Keratinocyte (primary cell): Measurements from ENCODE around the gene ECM2. TPM values are rescaled to one million over a fixed set of nuclear protein-coding genes. Genes with fewer than 3 reads are reported as not detected.

ENCODE experiments used
- DNase-seq: peaks from one replicate; pipeline ENCODE4 v3.0.0-alpha.2; 2011; ENCODE audit warnings: low read depth, missing footprints, low spot score
- FAIRE-seq: peaks from 2 replicates; lab custom pipeline; 2011; peaks lifted over from hg19 to GRCh38; lab: Jason Lieb, UNC
- H2AFZ ChIP-seq: 2 replicates; pipeline ENCODE4 v1.6.0; 2012; ENCODE audit warnings: low read length, control low read depth, inconsistent platforms; ENCODE audit not compliant: control insufficient read depth
- H3K27ac ChIP-seq: 2 replicates; pipeline ENCODE4 v1.5.1; 2011; ENCODE audit warnings: low read length; ENCODE audit not compliant: control insufficient read depth, insufficient read depth
- H3K27me3 ChIP-seq: 3 replicates; pipeline ENCODE4 v1.6.0; 2011; ENCODE audit warnings: low read length; ENCODE audit not compliant: control insufficient read depth, insufficient read depth; ENCODE audit errors: extremely low read depth
- H3K36me3 ChIP-seq, 2 experiments: 2 replicates in 1 of 2; 3 replicates in 1 of 2; pipeline ENCODE4 v1.5.1; 2011; ENCODE audit warnings: low read length in 2 of 2, mild to moderate bottlenecking in 1 of 2; ENCODE audit not compliant: control insufficient read depth in 2 of 2, insufficient read depth in 2 of 2; ENCODE audit errors: extremely low read depth in 1 of 2
- H3K4me1 ChIP-seq: 3 replicates; pipeline ENCODE4 v1.5.1; 2011; ENCODE audit warnings: low read length; ENCODE audit not compliant: control insufficient read depth, insufficient read depth; ENCODE audit errors: extremely low read depth
- H3K4me2 ChIP-seq: 3 replicates; pipeline ENCODE4 v1.6.0; 2011; ENCODE audit warnings: low read depth, low read length; ENCODE audit not compliant: control insufficient read depth, insufficient read depth; ENCODE audit errors: extremely low read depth
- H3K4me3 ChIP-seq, 3 experiments: fragments of 200-600 bp in 1 of 3; sonication (generic) in 1 of 3; 2 replicates in 2 of 3; 3 replicates in 1 of 3; pipeline ENCODE4 v1.5.1; 2011 to 2016; ENCODE audit warnings: low read length in 3 of 3, mild to moderate bottlenecking in 3 of 3, control low read depth in 2 of 3, inconsistent platforms in 1 of 3, low read depth in 1 of 3, mixed read lengths in 1 of 3, mixed run types in 1 of 3, moderate library complexity in 1 of 3; ENCODE audit not compliant: control insufficient read depth in 2 of 3, insufficient read depth in 2 of 3; ENCODE audit errors: extremely low read depth in 1 of 3
- H3K79me2 ChIP-seq: 2 replicates; pipeline ENCODE4 v1.6.0; 2012; ENCODE audit warnings: low read length; ENCODE audit not compliant: control insufficient read depth, insufficient read depth
- H3K9ac ChIP-seq: 3 replicates; pipeline ENCODE4 v1.6.0; 2011; ENCODE audit warnings: low read length; ENCODE audit not compliant: control insufficient read depth, insufficient read depth; ENCODE audit errors: extremely low read depth
- H3K9me1 ChIP-seq: 3 replicates; pipeline ENCODE4 v1.6.0; 2011; ENCODE audit warnings: low read length; ENCODE audit not compliant: control insufficient read depth, insufficient read depth; ENCODE audit errors: extremely low read depth
- H3K9me3 ChIP-seq: 2 replicates; pipeline ENCODE4 v1.5.1; 2012; ENCODE audit warnings: low read depth, low read length; ENCODE audit not compliant: control insufficient read depth
- H4K20me1 ChIP-seq: 3 replicates; pipeline ENCODE4 v1.6.0; 2011; ENCODE audit warnings: low read length; ENCODE audit not compliant: control insufficient read depth, insufficient read depth; ENCODE audit errors: extremely low read depth
- EZH2 ChIP-seq: IDR thresholded peaks from one replicate; pipeline ENCODE4 v1.6.1; 2012; ENCODE audit warnings: inconsistent platforms, mild to moderate bottlenecking, low read length, moderate library complexity
- dilution Hi-C: fragments of 300-500 bp; cut with MboI; formaldehyde crosslinking; loops from one replicate; pipeline ENCODE4 v1.7.0; 2020; ENCODE audit warnings: low sequenced_read_pairs; ENCODE audit not compliant: extremely low pct_ligation_motif_present
- polyA plus RNA-seq, 5 experiments: library from polyadenylated mRNA; depleted of rRNA in 3 of 5; stranded (reverse) in 3 of 5; stranded (forward) in 1 of 5; unstranded in 1 of 5; fragments of >200 nt; gene quantifications; 1 replicate in 1 of 5; 2 replicates in 3 of 5; 3 replicates in 1 of 5; pipeline versions ENCODE4 v1.2.1 to v1.2.3, GENCODE V29; 2011 to 2012; ENCODE audit warnings: missing spikeins in 2 of 5, low read depth in 1 of 5, low replicate concordance in 1 of 5
- small RNA-seq, 3 experiments: library from RNA; depleted of rRNA; stranded (forward); fragments of <200 nt; gene quantifications; one replicate each; pipeline ENCODE3, GENCODE V24; 2012; ENCODE audit warnings: low read depth in 3 of 3, low replicate concordance in 1 of 3; ENCODE audit not compliant: insufficient read length in 3 of 3
- TF ChIP-seq, protein P1 (sequence below), 3 experiments: IDR thresholded peaks in 1 of 3; conservative IDR thresholded peaks in 1 of 3; optimal IDR thresholded peaks in 1 of 3; 2 replicates in 2 of 3; 3 replicates in 1 of 3; pipeline versions ENCODE3 to v1.5.1; 2011; ENCODE audit warnings: low read length in 3 of 3, mild to moderate bottlenecking in 3 of 3, moderate library complexity in 2 of 3, control low read depth in 1 of 3, inconsistent platforms in 1 of 3; ENCODE audit not compliant: insufficient read depth in 2 of 3; ENCODE audit errors: extremely low read depth in 1 of 3

Gene ECM2
- polyA plus RNA-seq, 1 donor (not counting 4 experiments of a cell fraction or from before 2014, with no cell fraction given): 0.75 TPM

DNA sequence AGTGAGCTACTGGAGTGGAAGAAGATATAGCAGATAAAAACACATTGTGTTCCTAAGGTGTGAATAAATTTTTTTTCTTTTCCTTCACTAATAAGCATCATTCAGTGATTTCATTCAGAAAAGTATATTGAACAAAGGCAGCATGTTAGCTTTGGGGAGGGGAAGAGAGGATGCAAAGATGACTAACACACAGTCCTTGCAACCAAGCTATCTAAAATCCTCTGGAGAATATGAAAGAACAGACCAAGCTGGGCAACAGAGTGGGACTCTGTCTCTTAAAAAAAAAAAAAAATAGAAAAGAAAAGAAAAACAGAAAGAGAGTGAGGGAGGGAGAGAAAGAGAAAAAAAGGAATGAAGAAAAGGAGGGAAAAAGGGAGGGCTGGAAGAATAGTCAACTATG lies 89.3 kb downstream of the ECM2 start:
- no peak overlapping the region for H2AFZ ChIP-seq
- peaks cover 4% of the 10 kb centered on the region for H3K4me1 ChIP-seq
- H3K79me2 ChIP-seq: no peaks in the 10 kb centered on the region
- no peaks in the 10 kb centered on the region for H3K27me3 ChIP-seq
- H3K36me3 ChIP-seq: no peaks in the 10 kb centered on the region
- no peaks in the 10 kb centered on the region for H3K9me1 ChIP-seq
- no peak for FAIRE-seq
- no peak for DNase-seq
- H3K9me3 ChIP-seq: no peaks in the 10 kb centered on the region
- no peaks in the 10 kb centered on the region for H4K20me1 ChIP-seq
- H3K4me2 ChIP-seq: no peak overlapping the region
- no peak overlapping the region for H3K9ac ChIP-seq
- no peak overlapping the region for H3K4me3 ChIP-seq
- dilution Hi-C loops: no loop called here
- no peak for TF ChIP-seq EZH2
- TF ChIP-seq, protein P1, sequence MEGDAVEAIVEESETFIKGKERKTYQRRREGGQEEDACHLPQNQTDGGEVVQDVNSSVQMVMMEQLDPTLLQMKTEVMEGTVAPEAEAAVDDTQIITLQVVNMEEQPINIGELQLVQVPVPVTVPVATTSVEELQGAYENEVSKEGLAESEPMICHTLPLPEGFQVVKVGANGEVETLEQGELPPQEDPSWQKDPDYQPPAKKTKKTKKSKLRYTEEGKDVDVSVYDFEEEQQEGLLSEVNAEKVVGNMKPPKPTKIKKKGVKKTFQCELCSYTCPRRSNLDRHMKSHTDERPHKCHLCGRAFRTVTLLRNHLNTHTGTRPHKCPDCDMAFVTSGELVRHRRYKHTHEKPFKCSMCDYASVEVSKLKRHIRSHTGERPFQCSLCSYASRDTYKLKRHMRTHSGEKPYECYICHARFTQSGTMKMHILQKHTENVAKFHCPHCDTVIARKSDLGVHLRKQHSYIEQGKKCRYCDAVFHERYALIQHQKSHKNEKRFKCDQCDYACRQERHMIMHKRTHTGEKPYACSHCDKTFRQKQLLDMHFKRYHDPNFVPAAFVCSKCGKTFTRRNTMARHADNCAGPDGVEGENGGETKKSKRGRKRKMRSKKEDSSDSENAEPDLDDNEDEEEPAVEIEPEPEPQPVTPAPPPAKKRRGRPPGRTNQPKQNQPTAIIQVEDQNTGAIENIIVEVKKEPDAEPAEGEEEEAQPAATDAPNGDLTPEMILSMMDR (optimal IDR thresholded peaks at IDR 0.05 in 1 of 3, IDR thresholded peaks at IDR 0.05 in 1 of 3, conservative IDR thresholded peaks at IDR 0.05 in 1 of 3; ENCODE audit: extremely low read depth in 1 of 3, insufficient read depth in 2 of 3, low read length in 3 of 3): no peak
- no peak overlapping the region for H3K27ac ChIP-seq

Small RNAs within 50 kb of the gene (small RNA-seq; reads per million reads assigned to genes)
- 0 reads per million in 3 experiments for gene AL157827.1
- 0 reads per million in 3 experiments for gene MIR4670

Other genes starting within 250 kb of the ECM2 start
- gene IARS1, start 242.3 kb downstream of the ECM2 start, polyA plus RNA-seq: 60.1 to 88.4 TPM (median 82.4 TPM) in 3 replicates
- gene NOL8, start 210.6 kb downstream of the ECM2 start, polyA plus RNA-seq: 18.8 to 28.9 TPM (median 20.2 TPM) in 3 replicates
- gene CENPP, start 210.0 kb downstream of the ECM2 start, polyA plus RNA-seq: 2.8 to 6.7 TPM (median 3.3 TPM) in 3 replicates
- not detected in 3 replicates for gene OGN, start 131.4 kb downstream of the ECM2 start, polyA plus RNA-seq
- gene OMD, start 111.5 kb downstream of the ECM2 start, polyA plus RNA-seq: not detected in 3 replicates
- gene ASPN, start 53.5 kb downstream of the ECM2 start, polyA plus RNA-seq: 0.36 to 1.1 TPM (median 0.63 TPM) in 3 replicates
- 27.5 to 34.9 TPM (median 32.4 TPM) in 3 replicates for gene IPPK, start 134.1 kb upstream of the ECM2 start, polyA plus RNA-seq
- gene BICD2, start 228.8 kb upstream of the ECM2 start, polyA plus RNA-seq: 26.9 to 47.3 TPM (median 41.9 TPM) in 3 replicates